UCSD-AML1 (cell line): ENCODE results near the gene FAM32A.

Experiments
- DNase-seq: peaks from one replicate; lab custom pipeline; 2025; ENCODE audit not compliant: unreplicated experiment; lab: John Stamatoyannopoulos, UW

FAM32A gene

GRCh38 chr19:16224293-16225045 lies 39.3 kb downstream of the FAM32A start:
- DNase-seq: no peak

GRCh38 chr19:16225279-16226183 lies 40.3 kb downstream of the FAM32A start:
- no peak for DNase-seq

- DNase-seq: no peak
These were observed 41.0 kb downstream of the FAM32A start for GRCh38 chr19:16226184-16226591.

- no peak for DNase-seq
These were observed 41.9 kb downstream of the FAM32A start for GRCh38 chr19:16226878-16227836.

- no peak for DNase-seq
These were observed 42.8 kb downstream of the FAM32A start for GRCh38 chr19:16227837-16228636.

- DNase-seq: no peak
These were observed 43.6 kb downstream of the FAM32A start for GRCh38 chr19:16228637-16229321.

- no peak for DNase-seq
These were observed 44.1 kb downstream of the FAM32A start for GRCh38 chr19:16229322-16229641.

- no peak for DNase-seq
These were observed 46.9 kb downstream of the FAM32A start for GRCh38 chr19:16232127-16232526.

- DNase-seq: no peak
These were observed 47.4 kb downstream of the FAM32A start for GRCh38 chr19:16232568-16232967.

GRCh38 chr19:16233081-16233776 lies 48.0 kb downstream of the FAM32A start:
- DNase-seq: no peak

- peak; percentile 64 for DNase-seq
These were observed 48.8 kb downstream of the FAM32A start for GRCh38 chr19:16233836-16234551.

- DNase-seq: no peak
These were observed 49.6 kb downstream of the FAM32A start for GRCh38 chr19:16234552-16235445.

- no peak for DNase-seq
These were observed 50.8 kb downstream of the FAM32A start for GRCh38 chr19:16235811-16236652.
